HL-60 (cell line): Measurements from ENCODE around the gene PDHX.

Experiments used
- DNase-seq, 2 experiments: peaks; one replicate each; pipeline ENCODE4 v3.0.0-alpha.2; 2010 to 2020; ENCODE audit warnings: low read depth in 1 of 2, low spot score in 1 of 2
- H3K27ac ChIP-seq: fragments of 250-450 bp; sonication (Bioruptor Pico); replicated peaks from 2 replicates; pipeline ENCODE4 v1.5.1; 2020; ENCODE audit warnings: mild to moderate bottlenecking, moderate library complexity
- H3K27me3 ChIP-seq: fragments of 250-450 bp; sonication (Bioruptor Pico); 2 replicates; pipeline ENCODE4 v1.5.1; 2021; ENCODE audit warnings: mild to moderate bottlenecking, moderate library complexity; ENCODE audit not compliant: insufficient read depth, poor library complexity, severe bottlenecking
- H3K4me3 ChIP-seq: replicated peaks from 2 replicates; pipeline ENCODE4 v1.5.1; 2011; ENCODE audit warnings: mild to moderate bottlenecking, control low read depth, low read length; ENCODE audit not compliant: insufficient read depth
- CTCF ChIP-seq: IDR thresholded peaks from one replicate; pipeline ENCODE4 v1.5.1; 2011; ENCODE audit warnings: low read length, control low read depth, inconsistent platforms; ENCODE audit not compliant: insufficient read depth
- GABPA ChIP-seq: IDR thresholded peaks from 2 replicates; pipeline ENCODE4 v1.6.1; 2012; ENCODE audit warnings: low read depth
- POLR2AphosphoS5 ChIP-seq: IDR thresholded peaks from 2 replicates; pipeline ENCODE4 v1.6.1; 2012; ENCODE audit warnings: low read depth
- REST ChIP-seq: IDR thresholded peaks from 2 replicates; pipeline ENCODE4 v1.6.1; 2012; ENCODE audit warnings: low read depth; ENCODE audit not compliant: insufficient replicate concordance
- SPI1 ChIP-seq: IDR thresholded peaks from 2 replicates; pipeline ENCODE4 v1.6.1; 2012; ENCODE audit warnings: low read depth, mild to moderate bottlenecking, borderline replicate concordance

PDHX gene

GRCh38 chr11:35011944-35012343 is 95.5 kb downstream of the PDHX start:
- no peak overlapping the region for H3K27ac ChIP-seq
- no peak for TF ChIP-seq GABPA
- TF ChIP-seq REST = no peak
- no peak for TF ChIP-seq POLR2AphosphoS5
- no peak for TF ChIP-seq SPI1
- TF ChIP-seq CTCF = no peak

GRCh38 chr11:35012467-35013191 is 96.2 kb downstream of the PDHX start:
- Histone ChIP-seq H3K27me3 (no peaks in the 10 kb centered on the region), H3K4me3 (no peak overlapping the region), H3K27ac (no peak overlapping the region)
- no peak for DNase-seq
- no peak for TF ChIP-seq SPI1

More at GRCh38 chr11:35011944-35012343, 95.5 kb downstream of the PDHX start:
- H3K4me3 ChIP-seq = no peak overlapping the region
- no peaks in the 10 kb centered on the region for H3K27me3 ChIP-seq
- DNase-seq = no peak

DNA sequence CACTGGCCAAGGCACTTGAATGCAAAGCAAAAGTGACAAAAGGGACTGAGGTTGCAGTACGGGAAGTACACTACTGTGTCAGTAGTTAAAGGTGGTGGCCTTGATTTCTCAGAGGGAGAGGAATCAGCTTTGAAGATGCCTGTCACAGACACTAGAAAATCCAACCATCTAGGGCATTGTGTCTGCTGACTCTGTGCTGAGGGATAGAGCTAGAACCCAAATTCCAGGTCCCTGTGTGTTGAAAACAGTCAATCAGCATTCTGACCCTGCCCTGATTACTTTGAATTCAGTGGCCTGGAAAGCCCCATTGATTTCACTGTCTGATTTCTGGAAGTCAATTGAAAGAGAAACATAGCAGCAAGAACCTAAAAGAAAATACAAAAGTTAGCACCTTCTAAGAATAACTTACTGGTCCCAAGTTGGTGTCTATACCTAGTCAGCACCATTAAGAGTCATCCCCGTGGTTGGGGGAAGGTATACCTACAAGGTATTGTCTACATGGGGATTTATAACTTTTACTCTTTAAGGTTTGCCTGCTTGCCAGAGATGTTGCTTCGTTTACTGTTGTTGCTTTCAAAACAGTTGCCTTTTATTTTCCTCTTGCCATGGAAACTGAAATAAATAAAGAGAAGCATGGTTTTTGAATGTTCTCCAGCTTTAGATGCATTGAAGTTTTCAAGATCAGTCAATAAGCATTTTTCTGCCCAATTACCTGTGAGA is 97.3 kb downstream of the PDHX start:
- DNase-seq = no peak
- Histone ChIP-seq H3K27me3 (no peaks in the 10 kb centered on the region), H3K27ac (no peak overlapping the region), H3K4me3 (no peak overlapping the region)
- TF ChIP-seq POLR2AphosphoS5 (no peak), SPI1 (no peak), REST (no peak), GABPA (no peak), CTCF (no peak)

DNA sequence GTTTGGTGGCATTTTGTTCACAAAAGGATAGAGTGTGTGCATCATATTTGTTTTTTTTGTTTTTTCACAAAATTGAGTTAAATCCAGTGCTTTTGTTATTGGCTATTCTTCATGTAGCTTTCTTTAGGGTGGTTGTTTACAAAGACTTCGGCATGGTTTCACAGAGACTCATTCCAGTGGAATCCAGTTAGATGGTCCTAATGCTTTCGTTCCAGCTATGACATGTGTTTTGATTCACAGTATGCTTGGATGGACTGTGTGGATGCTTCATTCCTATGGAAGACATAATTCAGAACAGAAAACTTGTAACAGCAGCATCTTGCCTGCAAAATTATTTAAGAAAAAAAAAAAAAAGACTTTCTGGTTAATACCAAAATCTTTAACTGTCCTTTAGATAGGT is 97.9 kb downstream of the PDHX start:
- no peaks in the 10 kb centered on the region for H3K27me3 ChIP-seq
- H3K27ac ChIP-seq = no peak overlapping the region
- no peak for DNase-seq
- no peak overlapping the region for H3K4me3 ChIP-seq
- TF ChIP-seq SPI1 (no peak), REST (no peak)
